ENCODE measurements around the gene LMF1. TPM values are rescaled to one million over a fixed set of nuclear protein-coding genes. Genes with fewer than 3 reads are reported as not detected.

The LMF1 gene
- total and polyA plus RNA-seq, 8 donors = 7.6 to 121 (median 15.8) TPM

GRCh38 chr16:853306-853705, 117.5 kb downstream of the LMF1 start:
- Histone ChIP-seq H3K4me3 (no peak overlapping the region), H3K27me3 (no peaks in the 10 kb centered on the region), H3K9me3 (peaks cover 0 to 33% (median 2%) of the 10 kb centered on the region in 4 donors), H3K36me3 (peaks cover 0 to 9% (median 0%) of the 10 kb centered on the region in 4 donors), H3K4me1 (no peaks in the 10 kb centered on the region), H3K27ac (no peak overlapping the region)
- WGBS, 5 donors = 83 to 93% (median 89%) methylated on average over 9 to 11 of the region's 11 CpGs
- no peak for TF ChIP-seq POLR2AphosphoS5 (IDR thresholded peaks at IDR 0.05)
- no peak for TF ChIP-seq EP300 (IDR thresholded peaks at IDR 0.05)
- TF ChIP-seq POLR2A (IDR thresholded peaks at IDR 0.05) = no peak
- TF ChIP-seq CTCF (IDR thresholded peaks at IDR 0.05) = no peak
- DNase-seq = no peak
- intact Hi-C loops (cut with DNase I; ENCODE audit: low total_unique reads) = no loop called here

- no peaks in the 10 kb centered on the region for H3K27me3 ChIP-seq
- 88 to 95% (median 91%) methylated on average over 8 to 32 of the region's 32 CpGs for WGBS, 5 donors
- H3K4me1 ChIP-seq = no peaks in the 10 kb centered on the region
- no peak overlapping the region for H3K4me3 ChIP-seq
- intact Hi-C loops (cut with DNase I; ENCODE audit: low total_unique reads) = no loop called here
- H3K36me3 ChIP-seq = peaks cover 0 to 9% (median 0%) of the 10 kb centered on the region in 4 donors
- no peak for TF ChIP-seq POLR2A (IDR thresholded peaks at IDR 0.05)
- TF ChIP-seq EP300 (IDR thresholded peaks at IDR 0.05) = no peak
- no peak for TF ChIP-seq CTCF (IDR thresholded peaks at IDR 0.05)
- no peak for TF ChIP-seq POLR2AphosphoS5 (IDR thresholded peaks at IDR 0.05)
- H3K27ac ChIP-seq = no peak overlapping the region
- H3K9me3 ChIP-seq = peaks cover 0 to 35% (median 2%) of the 10 kb centered on the region in 4 donors
- no peak for DNase-seq
Observed at GRCh38 chr16:852451-853185, 118.2 kb downstream of the LMF1 start.

GRCh38 chr16:851871-852270, 118.9 kb downstream of the LMF1 start:
- DNase-seq = no peak
- H3K27me3 ChIP-seq = no peaks in the 10 kb centered on the region
- intact Hi-C loops (cut with DNase I; ENCODE audit: low total_unique reads) = no loop called here
- peaks cover 0 to 35% (median 2%) of the 10 kb centered on the region in 4 donors for H3K9me3 ChIP-seq
- no peak overlapping the region for H3K27ac ChIP-seq
- TF ChIP-seq POLR2AphosphoS5 (IDR thresholded peaks at IDR 0.05) (no peak), POLR2A (IDR thresholded peaks at IDR 0.05) (no peak), EP300 (IDR thresholded peaks at IDR 0.05) (no peak), CTCF (IDR thresholded peaks at IDR 0.05) (no peak)
- H3K36me3 ChIP-seq = peaks cover 0 to 9% (median 0%) of the 10 kb centered on the region in 4 donors
- H3K4me1 ChIP-seq = no peaks in the 10 kb centered on the region
- 79 to 93% (median 86%) methylated on average over 13 to 17 of the region's 17 CpGs for WGBS, 5 donors
- H3K4me3 ChIP-seq = no peak overlapping the region

- intact Hi-C loops (cut with DNase I; ENCODE audit: low total_unique reads) = no loop called here
- Histone ChIP-seq H3K36me3 (peaks cover 0 to 9% (median 0%) of the 10 kb centered on the region in 4 donors), H3K4me3 (no peak overlapping the region), H3K27ac (no peak overlapping the region), H3K9me3 (peaks cover 0 to 33% (median 2%) of the 10 kb centered on the region in 4 donors), H3K27me3 (no peaks in the 10 kb centered on the region), H3K4me1 (no peaks in the 10 kb centered on the region)
- TF ChIP-seq POLR2AphosphoS5 (IDR thresholded peaks at IDR 0.05) (no peak), CTCF (IDR thresholded peaks at IDR 0.05) (no peak), EP300 (IDR thresholded peaks at IDR 0.05) (no peak)
- 83 to 96% (median 90%) methylated on average over 5 to 11 of the region's 11 CpGs for WGBS, 5 donors
- DNase-seq = no peak
Observed at GRCh38 chr16:851209-851810, 119.5 kb downstream of the LMF1 start.
